Measurements from ENCODE around the gene SF3A2.

The SF3A2 gene

GRCh38 chr19:2274931-2275535 is 38.4 kb downstream of the SF3A2 start (continued):
- TF ChIP-seq PRDM6 (tag by site-specific recombination; IDR thresholded peaks at IDR 0.05), result no peak
- peak; percentile 26; the same call in 1 of the 2 replicates for TF ChIP-seq ZNF629 (tag by site-specific recombination; IDR thresholded peaks at IDR 0.05)
- TF ChIP-seq IKZF3 (tag by site-specific recombination; IDR thresholded peaks at IDR 0.05), result peak; percentile 81
- TF ChIP-seq INSM2 (tag by site-specific recombination; IDR thresholded peaks at IDR 0.05), result 0 out of 2 replicates have a peak, but pooled peaks have one; percentile 12
- TF ChIP-seq ZNF2 (tag by site-specific recombination; IDR thresholded peaks at IDR 0.05), result peak; percentile 32; the same call in 1 of the 2 replicates
- no peak for TF ChIP-seq ZNF155 (tag by site-specific recombination; IDR thresholded peaks at IDR 0.05)
- no peak for TF ChIP-seq ZNF311 (tag by site-specific recombination; IDR thresholded peaks at IDR 0.05; ENCODE audit: borderline replicate concordance)
- peak; percentile 54 for TF ChIP-seq GLIS2 (tag by site-specific recombination; IDR thresholded peaks at IDR 0.05)
- TF ChIP-seq ZNF19 (tag by site-specific recombination; IDR thresholded peaks at IDR 0.05; ENCODE audit: low read depth), result no peak
- TF ChIP-seq KLF8 (tag by site-specific recombination; IDR thresholded peaks at IDR 0.05), result peak; percentile 80

GRCh38 chr19:2275588-2276428 is 39.2 kb downstream of the SF3A2 start:
- no peak for TF ChIP-seq FEZF1 (tag by site-specific recombination; IDR thresholded peaks at IDR 0.05)
- no peak for TF ChIP-seq ZNF423 (tag by site-specific recombination; IDR thresholded peaks at IDR 0.05)
- no peak for TF ChIP-seq SP2 (tag by site-specific recombination; IDR thresholded peaks at IDR 0.05)
- no peak for TF ChIP-seq ZBTB1 (tag by site-specific recombination; IDR thresholded peaks at IDR 0.05)
- no peak for TF ChIP-seq ZNF398 (tag by site-specific recombination; IDR thresholded peaks at IDR 0.05)
- TF ChIP-seq ZBTB44 (tag by site-specific recombination; IDR thresholded peaks at IDR 0.05), result no peak
- TF ChIP-seq ZNF311 (tag by site-specific recombination; IDR thresholded peaks at IDR 0.05; ENCODE audit: borderline replicate concordance), result no peak
- no peak for TF ChIP-seq WT1 (tag by site-specific recombination; IDR thresholded peaks at IDR 0.05)
- no peak for TF ChIP-seq ZNF707 (tag by site-specific recombination; IDR thresholded peaks at IDR 0.05)
- ChIA-PET POLR2A (interaction anchor here (0.6 to 1.2 kb wide), 4 partner anchors 27 to 303 kb away, joined by 3 read pairs; no protein-coding TSS in a partner anchor), CTCF (interaction anchor here (0.6 to 4.3 kb wide), 12 partner anchors 12 to 426 kb away, joined by 3 to 25 read pairs (median 4); partner anchors contain the start of gene GNG7)
- no peaks in the 10 kb centered on the region for H3K9me3 ChIP-seq (ENCODE audit: control insufficient read depth, insufficient read depth, low read depth, low read length)
- H3K36me3 ChIP-seq (ENCODE audit: control insufficient read depth in 2 of 2, insufficient read depth in 1 of 2, low read length in 2 of 2), result peaks cover 6 to 32% of the 10 kb centered on the region in 2 experiments; a peak in 2 of 3 replicates
- H3K4me3 ChIP-seq (ENCODE audit: low read depth, low read length), result no peak overlapping the region
- H3K4me1 ChIP-seq (ENCODE audit: control insufficient read depth, insufficient read depth, low read length), result 0 out of 2 replicates have a peak, but pooled peaks cover 2% of the 10 kb centered on the region
- H3K27ac ChIP-seq (ENCODE audit: extremely low read depth, low read depth, low read length), result no peak overlapping the region
